NCI-H187 treated with DMSO at 0.1 percent for 48 hours (cell line): ENCODE data around the gene TSPAN5.

ENCODE experiments used
- DNase-seq: peaks from one replicate; lab custom pipeline; 2025; lab: John Stamatoyannopoulos, UW

The TSPAN5 gene

DNA sequence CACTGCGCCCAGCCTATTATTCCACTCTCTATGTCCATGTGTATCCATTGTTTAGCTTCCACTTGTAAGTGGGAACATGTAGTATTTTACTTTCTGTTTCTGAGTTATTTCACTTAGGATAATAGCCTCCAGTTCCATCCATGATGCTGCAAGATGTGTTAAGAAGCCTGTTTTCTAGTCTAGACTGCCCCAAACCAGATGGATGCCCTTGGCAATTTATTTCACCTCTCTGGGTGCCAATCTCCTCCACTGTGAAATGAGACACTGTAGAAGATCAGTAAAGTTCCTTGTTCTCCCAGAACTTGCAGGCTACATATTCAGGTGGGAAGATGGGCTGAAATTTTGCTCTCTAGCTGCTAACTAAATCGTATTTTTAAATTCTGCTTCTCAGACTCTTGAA lies 72.8 kb downstream of the TSPAN5 start:
- DNase-seq = no peak

GRCh38 chr4:98584265-98584664 lies 74.1 kb downstream of the TSPAN5 start:
- no peak for DNase-seq

- DNase-seq = no peak
Observed at GRCh38 chr4:98583265-98583664, 75.1 kb downstream of the TSPAN5 start.

- no peak for DNase-seq
Observed at GRCh38 chr4:98581126-98581525, 77.3 kb downstream of the TSPAN5 start.

- DNase-seq = no peak
Observed at GRCh38 chr4:98577956-98578355, 80.5 kb downstream of the TSPAN5 start.

- no peak for DNase-seq
Observed at GRCh38 chr4:98574816-98575215, 83.6 kb downstream of the TSPAN5 start.

- no peak for DNase-seq
Observed at GRCh38 chr4:98573791-98574190, 84.6 kb downstream of the TSPAN5 start.

GRCh38 chr4:98572697-98573096 lies 85.7 kb downstream of the TSPAN5 start:
- no peak for DNase-seq

DNA sequence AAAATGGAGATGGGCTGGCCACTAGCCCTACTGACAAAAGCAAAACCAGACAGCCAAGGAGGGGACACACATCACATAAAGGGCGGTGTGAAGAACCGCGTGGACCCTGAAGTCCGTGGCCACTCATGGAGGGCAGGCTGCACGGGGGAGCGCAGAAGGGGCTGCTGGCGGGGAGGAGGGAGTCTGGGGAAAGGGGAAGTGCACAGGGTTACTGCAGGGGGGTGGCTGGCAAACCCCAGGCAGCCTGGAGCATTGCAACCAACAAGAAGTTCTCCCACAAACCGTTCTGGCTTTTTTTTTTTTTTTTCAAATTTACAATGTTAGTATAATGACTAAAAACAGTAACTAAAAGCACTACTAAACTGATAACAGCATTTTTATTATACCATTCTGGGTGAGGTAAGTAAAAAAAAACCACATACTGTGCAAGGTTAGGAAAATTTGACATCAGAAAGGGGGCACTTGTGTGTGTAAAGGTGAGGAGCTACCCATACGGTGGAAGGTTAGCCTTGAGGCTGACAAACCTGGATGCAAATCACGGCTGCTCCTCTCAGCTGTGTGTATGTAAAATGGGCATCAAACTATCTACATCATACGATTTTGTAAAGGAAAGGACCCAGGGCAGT lies 87.1 kb downstream of the TSPAN5 start:
- no peak for DNase-seq

GRCh38 chr4:98570151-98570797 lies 88.1 kb downstream of the TSPAN5 start:
- no peak for DNase-seq

DNA sequence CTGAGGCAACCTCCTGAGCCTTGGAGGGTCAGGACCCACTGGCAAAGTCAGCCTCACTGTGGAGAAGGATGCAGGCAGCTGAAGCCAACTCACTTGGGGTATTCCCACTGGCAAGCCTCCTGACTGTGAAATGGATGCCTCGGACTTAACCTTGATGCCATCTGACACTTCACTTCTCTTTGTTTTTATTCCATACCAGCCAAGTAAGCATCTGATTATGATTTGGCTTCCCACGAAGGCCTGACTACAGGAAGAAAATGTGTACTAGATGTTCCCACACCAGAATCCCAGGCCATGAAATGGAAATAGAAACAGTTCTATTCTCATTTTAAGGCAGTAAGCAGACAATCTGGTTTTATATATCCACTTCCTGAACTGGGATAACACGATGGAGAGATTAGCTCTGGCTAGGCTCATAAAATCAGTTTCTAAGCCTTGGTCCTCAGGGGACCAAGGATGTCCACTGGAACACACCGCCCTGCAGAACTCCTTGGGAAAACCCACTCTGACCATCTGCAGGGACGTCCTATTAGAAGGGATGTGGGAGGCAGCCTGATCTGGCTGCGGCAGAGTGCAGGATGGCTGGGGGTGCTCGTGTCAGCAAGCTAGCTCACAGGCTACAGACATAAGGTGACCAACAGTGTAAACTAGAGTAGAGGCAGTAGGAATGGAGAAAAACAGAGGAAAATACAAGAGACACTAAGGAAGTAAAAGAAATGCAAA lies 89.3 kb downstream of the TSPAN5 start:
- no peak for DNase-seq

DNA sequence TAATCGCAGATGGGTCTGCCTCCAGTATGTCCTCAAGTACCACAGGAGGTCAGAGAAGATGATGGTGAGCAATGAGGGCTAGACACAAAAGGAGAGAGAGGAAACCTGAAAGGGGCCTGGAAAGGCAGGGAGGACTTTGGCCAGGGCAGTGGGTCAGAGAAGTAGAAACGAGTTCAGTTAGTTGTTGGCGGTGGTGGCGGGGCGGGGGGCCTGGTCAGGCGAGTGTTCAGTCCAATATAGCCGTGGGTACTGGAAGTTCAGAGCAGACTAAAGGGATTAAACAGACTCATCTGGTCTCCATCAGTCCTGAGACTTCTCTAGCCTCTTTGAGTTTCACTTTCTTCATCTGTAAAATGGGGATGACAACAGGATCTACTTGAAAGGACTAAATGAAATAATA lies 90.8 kb downstream of the TSPAN5 start:
- no peak for DNase-seq

GRCh38 chr4:98566361-98567008 lies 91.9 kb downstream of the TSPAN5 start:
- no peak for DNase-seq

DNA sequence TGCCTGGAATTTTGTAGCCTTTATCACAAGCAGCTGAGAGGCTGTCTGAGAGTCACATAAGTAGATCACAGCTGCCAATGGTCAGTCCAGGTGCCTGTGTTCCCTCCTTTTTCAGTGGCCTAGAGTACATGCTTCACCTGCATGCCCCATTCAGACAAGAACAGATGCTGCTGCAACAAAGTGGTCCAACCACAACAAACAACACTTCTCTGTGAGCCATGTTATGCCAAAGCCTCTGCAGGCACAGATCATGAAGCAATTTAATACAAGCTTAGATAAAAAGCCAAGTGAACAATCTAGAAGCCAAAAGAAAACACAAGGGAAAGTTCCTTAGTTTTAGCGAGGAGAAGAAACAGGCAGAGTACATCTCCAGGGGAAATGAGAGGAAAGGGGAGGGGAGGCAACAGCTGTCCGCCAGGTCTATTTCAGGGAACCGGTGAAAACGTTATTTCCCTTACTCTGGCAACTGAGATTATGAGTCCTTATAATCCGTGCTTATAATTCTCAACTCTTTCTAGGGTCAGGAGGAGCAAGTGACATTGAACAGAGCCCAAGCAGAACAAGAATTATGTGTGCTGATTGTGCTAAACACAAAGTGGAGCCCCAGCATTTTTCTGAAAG lies 92.6 kb downstream of the TSPAN5 start:
- DNase-seq = no peak

GRCh38 chr4:98564852-98565251 lies 93.6 kb downstream of the TSPAN5 start:
- no peak for DNase-seq

DNA sequence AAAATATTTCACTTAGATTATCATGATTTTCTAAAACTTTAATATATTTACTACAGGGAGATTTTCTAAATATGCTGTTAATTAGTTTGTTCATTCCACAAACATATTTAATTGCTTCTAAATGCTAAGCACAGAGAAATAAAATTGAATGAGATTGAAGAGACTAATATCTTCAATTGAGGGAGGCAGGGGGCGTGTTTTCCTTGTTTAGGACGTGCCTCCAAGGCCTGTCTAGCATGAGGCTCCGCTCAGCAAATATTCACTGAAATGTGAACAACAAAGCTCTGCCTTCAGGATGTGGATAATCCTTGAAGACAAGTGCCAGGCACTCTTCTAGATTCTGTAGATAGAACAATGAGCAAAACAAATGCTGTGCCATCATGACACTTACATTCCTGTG lies 98.1 kb downstream of the TSPAN5 start:
- DNase-seq = no peak

DNA sequence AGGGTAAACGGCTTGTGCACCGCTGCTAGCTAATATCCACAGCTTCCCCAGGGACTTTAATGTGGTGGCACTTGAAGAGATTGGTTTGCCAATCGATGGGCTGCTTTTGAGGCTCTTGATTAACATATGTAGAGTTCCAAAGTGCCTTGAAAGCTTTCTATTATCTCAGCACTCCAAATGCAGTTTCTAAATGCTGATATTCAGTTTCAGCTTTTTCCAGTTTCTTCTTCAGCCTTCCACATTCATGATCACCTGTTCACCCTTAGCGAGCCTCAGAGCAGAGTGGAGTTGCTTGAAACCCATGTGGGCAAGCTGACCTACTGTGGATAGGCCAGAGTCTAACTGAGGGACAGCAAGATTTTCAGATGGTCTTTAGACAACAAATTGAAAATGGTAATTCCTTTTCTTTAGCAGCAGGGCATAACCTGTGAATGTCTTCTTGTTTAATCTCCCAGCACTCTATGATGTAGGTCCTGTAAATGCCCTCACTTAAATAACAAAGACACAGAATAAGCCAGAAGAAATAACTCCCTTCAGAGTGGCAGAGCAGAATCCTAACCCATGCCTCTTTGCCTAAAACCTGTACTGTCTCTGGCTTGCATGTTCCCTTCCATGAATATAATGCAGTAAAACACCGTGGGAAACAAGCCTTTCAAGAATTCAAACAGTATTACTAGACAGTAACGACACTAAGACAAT lies 99.8 kb downstream of the TSPAN5 start:
- DNase-seq = no peak

- no peak for DNase-seq
Observed at GRCh38 chr4:98557194-98557892, 101.1 kb downstream of the TSPAN5 start.

DNA sequence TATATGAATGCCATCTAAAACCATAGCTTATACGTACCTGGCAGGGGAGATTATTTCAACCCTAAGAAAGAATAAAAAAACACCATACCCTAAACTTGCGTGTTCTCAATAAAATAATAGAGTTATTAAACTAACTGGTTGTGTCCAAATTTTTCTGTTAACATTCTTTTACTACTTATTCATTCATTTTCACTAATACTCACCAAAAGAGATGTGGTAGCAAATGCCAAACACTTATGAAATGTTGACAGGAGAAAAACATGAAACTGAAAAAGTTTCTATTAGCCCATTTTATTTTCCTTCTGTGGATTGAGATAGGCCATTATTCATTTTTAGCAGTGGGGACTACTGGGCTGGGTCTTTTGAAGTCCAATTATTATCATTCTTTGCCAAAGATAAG lies 102.0 kb downstream of the TSPAN5 start:
- no peak for DNase-seq

GRCh38 chr4:98555798-98556445 lies 102.5 kb downstream of the TSPAN5 start:
- DNase-seq = no peak
